ENCODE measurements around the gene NR1H3. TPM values are rescaled to one million over a fixed set of nuclear protein-coding genes. Genes with fewer than 3 reads are reported as not detected.

NR1H3 gene
- total and polyA plus RNA-seq, 2 experiments from 2014 or later, result 4.9 to 7.2 TPM

GRCh38 chr11:47233989-47234668, 23.7 kb upstream of the NR1H3 start:
- Histone ChIP-seq H2AFZ (peak overlapping the region; percentile 49), H3K4me3 (peak overlapping the region; percentile 51), H3K9me2 (ENCODE audit: insufficient read depth) (no peaks in the 10 kb centered on the region), H3K4me2 (ENCODE audit: unreplicated experiment) (peak overlapping the region; percentile 73), H3K79me2 (ENCODE audit: insufficient read depth) (no peaks in the 10 kb centered on the region; the same call in 1 of the 2 replicates), H3K27me3 (replicated peaks; ENCODE audit: insufficient read depth) (no peaks in the 10 kb centered on the region), H3K4me1 (ENCODE audit: insufficient read depth) (peaks cover 26% of the 10 kb centered on the region), H3K27ac (peak overlapping the region; percentile 83), H3K36me3 (ENCODE audit: low read depth) (peaks cover 12% of the 10 kb centered on the region; the same call in 1 of the 2 replicates), H3K9me3 (ENCODE audit: low read depth) (no peaks in the 10 kb centered on the region), H4K20me1 (ENCODE audit: insufficient read depth) (no peaks in the 10 kb centered on the region), H3K9ac (peak overlapping the region; percentile 63), H3F3A (ENCODE audit: insufficient read depth) (peaks cover 31% of the 10 kb centered on the region)
- TF ChIP-seq EZH2phosphoT487 (IDR thresholded peaks at IDR 0.05; ENCODE audit: insufficient read depth, low read depth) (no peak), EZH2 (IDR thresholded peaks at IDR 0.05; ENCODE audit: insufficient read depth, poor library complexity, severe bottlenecking) (no peak)
- 13 to 14% methylated on average over 11 of the region's 11 CpGs for WGBS, 2 experiments (ENCODE audit: low coverage in 1 of 2, low lambda C conversion rate in 2 of 2, missing lambda C conversion rate in 2 of 2)
- in situ Hi-C loops (cut with MboI), result no loop called here
- DNase-seq, result peak; percentile 93

- Histone ChIP-seq H3K27ac (peak overlapping the region; percentile 83), H2AFZ (peak overlapping the region; percentile 49; the same call in 1 of the 2 replicates)
Observed at GRCh38 chr11:47234669-47235100, 23.1 kb upstream of the NR1H3 start.

GRCh38 chr11:47235163-47235562, 22.6 kb upstream of the NR1H3 start:
- DNase-seq, result no peak
- peak overlapping the region; percentile 73 for H3K4me2 ChIP-seq (ENCODE audit: unreplicated experiment)
- 0 out of 2 replicates have a peak overlapping the region, but pooled peaks have one; percentile 63 for H3K9ac ChIP-seq
- no peak overlapping the region for H3K4me3 ChIP-seq
- peaks cover 18% of the 10 kb centered on the region for H3K36me3 ChIP-seq (ENCODE audit: low read depth)
- no peaks in the 10 kb centered on the region for H4K20me1 ChIP-seq (ENCODE audit: insufficient read depth)
- WGBS, 2 experiments (ENCODE audit: low coverage in 1 of 2, low lambda C conversion rate in 2 of 2, missing lambda C conversion rate in 2 of 2), result 91 to 95% methylated on average over 12 of the region's 12 CpGs
- H3K27me3 ChIP-seq (replicated peaks; ENCODE audit: insufficient read depth), result no peaks in the 10 kb centered on the region
- no peak for TF ChIP-seq EZH2 (IDR thresholded peaks at IDR 0.05; ENCODE audit: insufficient read depth, poor library complexity, severe bottlenecking)
- no peak for TF ChIP-seq EZH2phosphoT487 (IDR thresholded peaks at IDR 0.05; ENCODE audit: insufficient read depth, low read depth)
- peak overlapping the region; percentile 83; the same call in 1 of the 2 replicates for H3K27ac ChIP-seq
- no peaks in the 10 kb centered on the region; the same call in 1 of the 2 replicates for H3K79me2 ChIP-seq (ENCODE audit: insufficient read depth)
- no peaks in the 10 kb centered on the region for H3K9me2 ChIP-seq (ENCODE audit: insufficient read depth)
- no peaks in the 10 kb centered on the region for H3K9me3 ChIP-seq (ENCODE audit: low read depth)
- H3F3A ChIP-seq (ENCODE audit: insufficient read depth), result peaks cover 31% of the 10 kb centered on the region
- H3K4me1 ChIP-seq (ENCODE audit: insufficient read depth), result peaks cover 26% of the 10 kb centered on the region
- no peak overlapping the region for H2AFZ ChIP-seq
- in situ Hi-C loops (cut with MboI), result no loop called here

More at GRCh38 chr11:47234669-47235100, 23.1 kb upstream of the NR1H3 start:
- H3K9me3 ChIP-seq (ENCODE audit: low read depth), result no peaks in the 10 kb centered on the region
- TF ChIP-seq EZH2 (IDR thresholded peaks at IDR 0.05; ENCODE audit: insufficient read depth, poor library complexity, severe bottlenecking) (no peak), EZH2phosphoT487 (IDR thresholded peaks at IDR 0.05; ENCODE audit: insufficient read depth, low read depth) (no peak)
- in situ Hi-C loops (cut with MboI), result no loop called here
- WGBS, 2 experiments (ENCODE audit: low coverage in 1 of 2, low lambda C conversion rate in 2 of 2, missing lambda C conversion rate in 2 of 2), result 61 to 62% methylated on average over 12 of the region's 12 CpGs
- H3K4me2 ChIP-seq (ENCODE audit: unreplicated experiment), result peak overlapping the region; percentile 73
- H3K79me2 ChIP-seq (ENCODE audit: insufficient read depth), result no peaks in the 10 kb centered on the region; the same call in 1 of the 2 replicates
- H4K20me1 ChIP-seq (ENCODE audit: insufficient read depth), result no peaks in the 10 kb centered on the region
- peak overlapping the region; percentile 63 for H3K9ac ChIP-seq
- H3K9me2 ChIP-seq (ENCODE audit: insufficient read depth), result no peaks in the 10 kb centered on the region
- H3K36me3 ChIP-seq (ENCODE audit: low read depth), result peaks cover 18% of the 10 kb centered on the region
- H3K4me3 ChIP-seq, result no peak overlapping the region; the same call in 1 of the 2 replicates
- peaks cover 31% of the 10 kb centered on the region for H3F3A ChIP-seq (ENCODE audit: insufficient read depth)
- no peaks in the 10 kb centered on the region for H3K27me3 ChIP-seq (replicated peaks; ENCODE audit: insufficient read depth)
- no peak for DNase-seq
- peaks cover 26% of the 10 kb centered on the region for H3K4me1 ChIP-seq (ENCODE audit: insufficient read depth)

GRCh38 chr11:47236482-47236881, 21.3 kb upstream of the NR1H3 start:
- H3K79me2 ChIP-seq (ENCODE audit: insufficient read depth), result no peaks in the 10 kb centered on the region
- H3K9me2 ChIP-seq (ENCODE audit: insufficient read depth), result no peaks in the 10 kb centered on the region
- TF ChIP-seq EZH2phosphoT487 (IDR thresholded peaks at IDR 0.05; ENCODE audit: insufficient read depth, low read depth), result no peak
- no peak for TF ChIP-seq EZH2 (IDR thresholded peaks at IDR 0.05; ENCODE audit: insufficient read depth, poor library complexity, severe bottlenecking)
- no peak overlapping the region for H3K4me3 ChIP-seq
- no peaks in the 10 kb centered on the region for H3K9me3 ChIP-seq (ENCODE audit: low read depth)
- in situ Hi-C loops (cut with MboI), result no loop called here
- no peaks in the 10 kb centered on the region for H3K27me3 ChIP-seq (replicated peaks; ENCODE audit: insufficient read depth)
- H3K27ac ChIP-seq, result no peak overlapping the region
- no peak overlapping the region for H3K4me2 ChIP-seq (ENCODE audit: unreplicated experiment)
- peak; percentile 63 for DNase-seq
- H3K36me3 ChIP-seq (ENCODE audit: low read depth), result peaks cover 19% of the 10 kb centered on the region
- H4K20me1 ChIP-seq (ENCODE audit: insufficient read depth), result no peaks in the 10 kb centered on the region
- no peak overlapping the region for H3K9ac ChIP-seq
- H3K4me1 ChIP-seq (ENCODE audit: insufficient read depth), result peaks cover 31% of the 10 kb centered on the region
- 93% methylated on average over 5 of the region's 5 CpGs for WGBS, 2 experiments (ENCODE audit: low coverage in 1 of 2, low lambda C conversion rate in 2 of 2, missing lambda C conversion rate in 2 of 2)
- no peak overlapping the region for H2AFZ ChIP-seq
- peaks cover 43% of the 10 kb centered on the region for H3F3A ChIP-seq (ENCODE audit: insufficient read depth)

Measured in GM23248 (cell line).